ENCODE measurements around the gene COX6A1. TPM values are rescaled to one million over a fixed set of nuclear protein-coding genes. Genes with fewer than 3 reads are reported as not detected.

COX6A1 gene
- total RNA-seq, 1 experiment from 2014 or later = 464 TPM

DNA sequence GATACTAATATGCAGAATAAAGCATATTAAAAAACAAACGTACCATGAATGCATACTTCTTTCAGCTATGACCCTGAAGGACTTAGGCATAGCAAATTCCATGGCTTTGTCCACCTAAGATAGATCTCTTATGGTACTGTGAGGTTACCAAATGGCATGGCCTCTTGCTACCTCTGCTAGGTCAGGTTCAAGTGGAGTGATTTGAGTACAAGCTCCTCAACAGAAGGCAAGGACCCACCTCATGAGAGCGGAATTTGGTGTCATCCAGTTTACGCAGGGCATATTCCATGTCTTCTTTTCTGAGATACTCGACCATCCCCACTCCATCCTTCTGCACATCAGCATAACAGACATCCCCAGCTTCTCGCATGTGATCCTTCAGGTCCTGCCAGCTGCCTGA lies 25.8 kb downstream of the COX6A1 start (continued):
- TF ChIP-seq, protein P1, sequence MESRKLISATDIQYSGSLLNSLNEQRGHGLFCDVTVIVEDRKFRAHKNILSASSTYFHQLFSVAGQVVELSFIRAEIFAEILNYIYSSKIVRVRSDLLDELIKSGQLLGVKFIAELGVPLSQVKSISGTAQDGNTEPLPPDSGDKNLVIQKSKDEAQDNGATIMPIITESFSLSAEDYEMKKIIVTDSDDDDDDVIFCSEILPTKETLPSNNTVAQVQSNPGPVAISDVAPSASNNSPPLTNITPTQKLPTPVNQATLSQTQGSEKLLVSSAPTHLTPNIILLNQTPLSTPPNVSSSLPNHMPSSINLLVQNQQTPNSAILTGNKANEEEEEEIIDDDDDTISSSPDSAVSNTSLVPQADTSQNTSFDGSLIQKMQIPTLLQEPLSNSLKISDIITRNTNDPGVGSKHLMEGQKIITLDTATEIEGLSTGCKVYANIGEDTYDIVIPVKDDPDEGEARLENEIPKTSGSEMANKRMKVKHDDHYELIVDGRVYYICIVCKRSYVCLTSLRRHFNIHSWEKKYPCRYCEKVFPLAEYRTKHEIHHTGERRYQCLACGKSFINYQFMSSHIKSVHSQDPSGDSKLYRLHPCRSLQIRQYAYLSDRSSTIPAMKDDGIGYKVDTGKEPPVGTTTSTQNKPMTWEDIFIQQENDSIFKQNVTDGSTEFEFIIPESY (IDR thresholded peaks at IDR 0.05; ENCODE audit: extremely low read depth, insufficient replicate concordance, low read length) = no peak
- TF ChIP-seq EZH2phosphoT487 (IDR thresholded peaks at IDR 0.05; ENCODE audit: borderline replicate concordance) (no peak), TCF7L2 (IDR thresholded peaks at IDR 0.05; ENCODE audit: borderline replicate concordance, extremely low read depth, insufficient read depth, insufficient read length) (no peak), YY1 (IDR thresholded peaks at IDR 0.05; ENCODE audit: extremely low read depth, insufficient replicate concordance, low read depth, low read length) (no peak), ZNF274 (IDR thresholded peaks at IDR 0.05; ENCODE audit: low read depth, low read length) (no peak)

DNA sequence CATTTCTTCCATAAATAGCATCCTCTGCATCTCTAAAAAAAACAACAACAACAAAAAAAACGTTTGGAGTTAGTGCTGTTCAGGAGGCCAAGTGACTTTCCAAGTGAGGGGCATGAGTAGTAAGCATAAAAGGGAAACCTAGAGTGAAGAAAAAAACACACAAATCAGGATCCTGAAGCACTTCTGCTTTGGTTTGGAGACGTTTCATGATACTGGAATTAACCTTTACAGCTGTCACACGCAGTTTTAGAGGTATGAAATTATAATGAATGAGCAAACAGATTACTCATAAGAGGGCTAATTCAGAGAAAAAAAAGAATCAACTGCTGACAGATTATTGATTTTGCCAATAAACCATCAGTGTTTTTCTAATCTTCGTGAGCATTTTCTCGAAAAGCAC lies 27.8 kb downstream of the COX6A1 start:
- Histone ChIP-seq H3K36me3 (ENCODE audit: control insufficient read depth in 1 of 2, insufficient read depth in 2 of 2, low read length in 2 of 2) (peaks cover 50 to 51% of the 10 kb centered on the region in 2 experiments), H3K4me1 (ENCODE audit: control insufficient read depth in 1 of 2, insufficient read depth in 2 of 2, low read length in 2 of 2) (peaks cover 2 to 22% of the 10 kb centered on the region in 2 experiments; a peak in 2 of 4 replicates), H4K20me1 (ENCODE audit: insufficient read depth) (peaks cover 32% of the 10 kb centered on the region), H3K9me3 (ENCODE audit: control insufficient read depth in 1 of 2, insufficient read depth in 1 of 2, low read depth in 1 of 2, low read length in 2 of 2) (no peaks in the 10 kb centered on the region), H3K9ac (ENCODE audit: low read length) (no peak overlapping the region), H3K9me2 (ENCODE audit: insufficient read depth) (no peaks in the 10 kb centered on the region), H3K27me3 (ENCODE audit: insufficient read depth, low read length) (no peaks in the 10 kb centered on the region), H3K27ac (ENCODE audit: low read depth, low read length) (no peak overlapping the region), H3K4me3 (replicated peaks in 1 of 2; ENCODE audit: low read depth in 1 of 2, low read length in 2 of 2) (no peak overlapping the region), H3K4me2 (ENCODE audit: low read length) (no peak overlapping the region), H2AFZ (ENCODE audit: low read depth, low read length, poor library complexity, severe bottlenecking) (no peak overlapping the region), H3K79me2 (ENCODE audit: insufficient read depth, low read length) (peaks cover 92% of the 10 kb centered on the region)
- ChIA-PET POLR2A (interaction anchor here (1.1 kb wide), 1 partner anchor 172 kb away, joined by 3 read pairs; the partner anchor contains the start of gene RNU4-1), CTCF (interaction anchor here (1.0 to 3.2 kb wide), 3 partner anchors 9 to 506 kb away, joined by 3 to 25 read pairs (median 3); no protein-coding TSS in a partner anchor), RAD21 (ENCODE audit: low non-redundant PET in 1 of 2, low total read pairs in 2 of 2, uncharacterized antibody in 2 of 2, unreplicated experiment in 2 of 2) (no interaction called here)
- intact Hi-C loops (cut with micrococcal nuclease) = loop anchor here (1.0 to 5.0 kb wide), 2 partner anchors 109 to 128 kb away; no protein-coding TSS in a partner anchor
- no TSS peak for BruUV-seq (replicated peaks)
- TF ChIP-seq ZFX (IDR thresholded peaks at IDR 0.05) (no peak), SIN3A (IDR thresholded peaks at IDR 0.05; ENCODE audit: low read depth) (no peak), CEBPB (IDR thresholded peaks at IDR 0.05; ENCODE audit: low read depth) (no peak), EGR1 (IDR thresholded peaks at IDR 0.05; ENCODE audit: low read depth) (no peak), CTCF (IDR thresholded peaks at IDR 0.05 in 2 of 3, conservative IDR thresholded peaks at IDR 0.05 in 1 of 3; ENCODE audit: borderline replicate concordance in 1 of 3, insufficient read depth in 1 of 3, low read depth in 2 of 3, low read length in 2 of 3) (no peak), JUND (IDR thresholded peaks at IDR 0.05) (no peak), MAX (IDR thresholded peaks at IDR 0.05) (no peak), YY1 (IDR thresholded peaks at IDR 0.05; ENCODE audit: extremely low read depth, insufficient replicate concordance, low read depth, low read length) (no peak), POLR2AphosphoS5 (IDR thresholded peaks at IDR 0.05; ENCODE audit: low read depth, low read length) (no peak), EZH2phosphoT487 (IDR thresholded peaks at IDR 0.05; ENCODE audit: borderline replicate concordance) (no peak), ELF1 (IDR thresholded peaks at IDR 0.05; ENCODE audit: borderline replicate concordance, low read depth) (no peak), EZH2 (IDR thresholded peaks at IDR 0.05) (no peak), POLR2A (IDR thresholded peaks at IDR 0.05; ENCODE audit: borderline replicate concordance, extremely low read depth, insufficient read depth, insufficient read length) (no peak), CBX3 (IDR thresholded peaks at IDR 0.05; ENCODE audit: low read depth) (no peak)
- TF ChIP-seq, protein P2, sequence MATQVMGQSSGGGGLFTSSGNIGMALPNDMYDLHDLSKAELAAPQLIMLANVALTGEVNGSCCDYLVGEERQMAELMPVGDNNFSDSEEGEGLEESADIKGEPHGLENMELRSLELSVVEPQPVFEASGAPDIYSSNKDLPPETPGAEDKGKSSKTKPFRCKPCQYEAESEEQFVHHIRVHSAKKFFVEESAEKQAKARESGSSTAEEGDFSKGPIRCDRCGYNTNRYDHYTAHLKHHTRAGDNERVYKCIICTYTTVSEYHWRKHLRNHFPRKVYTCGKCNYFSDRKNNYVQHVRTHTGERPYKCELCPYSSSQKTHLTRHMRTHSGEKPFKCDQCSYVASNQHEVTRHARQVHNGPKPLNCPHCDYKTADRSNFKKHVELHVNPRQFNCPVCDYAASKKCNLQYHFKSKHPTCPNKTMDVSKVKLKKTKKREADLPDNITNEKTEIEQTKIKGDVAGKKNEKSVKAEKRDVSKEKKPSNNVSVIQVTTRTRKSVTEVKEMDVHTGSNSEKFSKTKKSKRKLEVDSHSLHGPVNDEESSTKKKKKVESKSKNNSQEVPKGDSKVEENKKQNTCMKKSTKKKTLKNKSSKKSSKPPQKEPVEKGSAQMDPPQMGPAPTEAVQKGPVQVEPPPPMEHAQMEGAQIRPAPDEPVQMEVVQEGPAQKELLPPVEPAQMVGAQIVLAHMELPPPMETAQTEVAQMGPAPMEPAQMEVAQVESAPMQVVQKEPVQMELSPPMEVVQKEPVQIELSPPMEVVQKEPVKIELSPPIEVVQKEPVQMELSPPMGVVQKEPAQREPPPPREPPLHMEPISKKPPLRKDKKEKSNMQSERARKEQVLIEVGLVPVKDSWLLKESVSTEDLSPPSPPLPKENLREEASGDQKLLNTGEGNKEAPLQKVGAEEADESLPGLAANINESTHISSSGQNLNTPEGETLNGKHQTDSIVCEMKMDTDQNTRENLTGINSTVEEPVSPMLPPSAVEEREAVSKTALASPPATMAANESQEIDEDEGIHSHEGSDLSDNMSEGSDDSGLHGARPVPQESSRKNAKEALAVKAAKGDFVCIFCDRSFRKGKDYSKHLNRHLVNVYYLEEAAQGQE (IDR thresholded peaks at IDR 0.05; ENCODE audit: low read depth) = no peak
- DNase-seq (ENCODE audit: low read depth, low spot score) (no peak), ATAC-seq (no peak)

All from HCT116 (cell line).